HepG2 (cell line): ENCODE measurements around the gene RSPH4A. TPM values are rescaled to one million over a fixed set of nuclear protein-coding genes. Genes with fewer than 3 reads are reported as not detected.

ENCODE experiments used
- ARHGAP35 ChIP-seq: sonication (generic); formaldehyde crosslinking; IDR thresholded peaks from 2 replicates; pipeline ENCODE4 v1.9.0; 2022; ENCODE audit warnings: mild to moderate bottlenecking, inconsistent platforms, moderate library complexity, missing genetic modification reagents, borderline replicate concordance
- JUNB ChIP-seq: sonication (generic); formaldehyde crosslinking; IDR thresholded peaks from 2 replicates; pipeline ENCODE4 v1.8.0; 2022; ENCODE audit warnings: missing genetic modification reagents, mild to moderate bottlenecking, borderline replicate concordance
- MED8 ChIP-seq: sonication (generic); formaldehyde crosslinking; IDR thresholded peaks from 2 replicates; pipeline ENCODE4 v1.8.1; 2023; ENCODE audit warnings: mild to moderate bottlenecking, missing genetic modification reagents; ENCODE audit not compliant: insufficient replicate concordance
- MEF2D ChIP-seq: sonication (generic); formaldehyde crosslinking; IDR thresholded peaks from 2 replicates; pipeline ENCODE4 v1.5.1; 2020; ENCODE audit warnings: mild to moderate bottlenecking, missing genetic modification reagents
- NFIB ChIP-seq: sonication (generic); formaldehyde crosslinking; IDR thresholded peaks from 2 replicates; pipeline ENCODE4 v1.9.0; 2021; ENCODE audit warnings: missing genetic modification reagents, mild to moderate bottlenecking, borderline replicate concordance
- YEATS4 ChIP-seq: sonication (generic); formaldehyde crosslinking; IDR thresholded peaks from 2 replicates; pipeline ENCODE4 v1.4.0; 2020; ENCODE audit warnings: missing genetic modification reagents, borderline replicate concordance
- ZFP36L1 ChIP-seq: sonication (generic); formaldehyde crosslinking; IDR thresholded peaks from 2 replicates; pipeline ENCODE4 v1.8.0; 2022; ENCODE audit warnings: mild to moderate bottlenecking, missing genetic modification reagents, moderate library complexity
- ZNF160 ChIP-seq: sonication (generic); formaldehyde crosslinking; IDR thresholded peaks from 2 replicates; pipeline ENCODE4 v1.8.0; 2022; ENCODE audit warnings: mild to moderate bottlenecking, inconsistent platforms, missing genetic modification reagents
- ZNF468 ChIP-seq: sonication (generic); formaldehyde crosslinking; IDR thresholded peaks from 2 replicates; pipeline ENCODE4 v1.8.0; 2022; ENCODE audit warnings: mild to moderate bottlenecking, moderate library complexity, missing genetic modification reagents
- ZNF737 ChIP-seq: sonication (generic); formaldehyde crosslinking; IDR thresholded peaks from 2 replicates; pipeline ENCODE4 v1.5.0; 2020; ENCODE audit warnings: missing genetic modification reagents, mild to moderate bottlenecking, borderline replicate concordance
- ZNF788 ChIP-seq: sonication (generic); formaldehyde crosslinking; IDR thresholded peaks from 2 replicates; pipeline ENCODE4 v1.5.0; 2020; ENCODE audit warnings: mild to moderate bottlenecking, missing genetic modification reagents, borderline replicate concordance
- polyA plus RNA-seq, 8 experiments: library from polyadenylated mRNA; depleted of rRNA in 3 of 8; stranded (reverse) in 7 of 8; unstranded in 1 of 8; fragments of >200 nt; fragmentation: Illumina TruSeq in 4 of 8; extraction: Trizol in 4 of 8; gene quantifications; 2 replicates each; pipeline versions ENCODE4 v1.2.1 to v1.2.3, GENCODE V29; 2011 to 2016; ENCODE audit warnings: low read depth in 4 of 8, missing spikeins in 1 of 8, mixed read lengths in 1 of 8; ENCODE audit not compliant: insufficient read depth in 1 of 8
- total RNA-seq, 5 experiments: library from RNA; depleted of rRNA; stranded (reverse); fragments of >200 nt; fragmentation: Illumina TruSeq; extraction: Trizol; gene quantifications; 2 replicates each; pipeline ENCODE4 v1.2.3, GENCODE V29; 2016; ENCODE audit warnings: low read depth in 1 of 5
- TF ChIP-seq, protein P1 (sequence below): sonication (generic); formaldehyde crosslinking; IDR thresholded peaks from 2 replicates; pipeline ENCODE4 v1.5.1; 2020; ENCODE audit warnings: mild to moderate bottlenecking, missing genetic modification reagents, moderate library complexity
- TF ChIP-seq, protein P2 (sequence below): sonication (generic); formaldehyde crosslinking; IDR thresholded peaks from 2 replicates; pipeline ENCODE4 v1.4.0; 2020; ENCODE audit warnings: missing genetic modification reagents
- TF ChIP-seq, protein P3 (sequence below): fragments of 450-650 bp; IDR thresholded peaks from 2 replicates; pipeline ENCODE4 v1.6.1; 2016
- TF ChIP-seq, protein P4 (sequence below): sonication (generic); formaldehyde crosslinking; IDR thresholded peaks from 2 replicates; pipeline ENCODE4 v1.8.1; 2023; ENCODE audit warnings: mild to moderate bottlenecking, inconsistent platforms, moderate library complexity, missing genetic modification reagents, borderline replicate concordance
- TF ChIP-seq, protein P5 (sequence below): sonication (generic); formaldehyde crosslinking; IDR thresholded peaks from 2 replicates; pipeline ENCODE4 v1.8.0; 2022; ENCODE audit warnings: missing genetic modification reagents, low read depth, mild to moderate bottlenecking, borderline replicate concordance
- TF ChIP-seq, protein P6 (sequence below): sonication (generic); formaldehyde crosslinking; IDR thresholded peaks from 2 replicates; pipeline ENCODE4 v1.4.0; 2020; ENCODE audit warnings: missing genetic modification reagents

RSPH4A gene
- total and polyA plus RNA-seq, 2 of the 13 experiments (the other 11 are each of a cell fraction or from before 2014, with no cell fraction given): 0.24 to 0.40 TPM

DNA sequence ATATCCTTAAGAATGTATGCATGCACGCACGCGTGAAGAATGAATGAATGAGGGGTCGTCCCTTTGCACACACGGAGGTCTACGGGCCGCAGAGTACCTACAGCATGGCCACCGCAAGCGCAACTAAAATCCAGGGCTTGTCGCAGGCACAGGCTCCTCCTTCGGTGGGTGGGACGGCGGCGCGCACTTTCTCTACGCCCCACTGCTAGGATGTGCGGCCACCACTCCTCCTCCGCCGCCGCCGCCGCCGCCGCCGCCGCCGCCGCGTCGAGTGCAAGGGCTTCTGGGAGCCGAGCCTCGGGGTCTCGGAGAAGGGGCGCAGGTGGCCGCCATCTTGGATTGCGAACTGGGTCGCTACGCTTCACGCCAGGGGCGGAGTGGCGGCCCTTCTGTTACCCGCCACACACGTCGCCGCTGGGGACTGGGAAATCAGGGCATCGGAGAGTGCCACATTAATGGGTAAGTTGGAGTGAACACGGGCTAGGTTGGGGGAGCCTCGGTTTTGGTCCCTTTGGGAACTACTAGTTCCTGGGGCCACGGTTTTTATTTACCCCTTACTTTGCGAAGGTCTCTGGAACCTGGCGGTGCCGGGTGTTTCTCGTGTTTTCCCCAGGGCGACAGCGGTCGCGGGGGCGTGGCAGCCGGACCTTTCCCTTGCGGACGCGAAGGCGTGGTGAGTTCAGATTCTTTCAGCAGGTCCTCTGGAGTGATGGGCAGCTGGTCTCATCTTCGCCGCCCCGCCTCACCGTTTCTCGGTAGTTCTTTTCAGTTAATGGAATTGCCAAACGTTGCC is 64.8 kb downstream of the RSPH4A start, which contains the start of gene KPNA5 (continued):
- TF ChIP-seq ZNF788 (CRISPR knock-in tag) (peak; percentile 86; the same call in 1 of the 2 replicates), ARHGAP35 (no peak), YEATS4 (peak; percentile 93), MEF2D (CRISPR knock-in tag) (peak; percentile 81), MED8 (CRISPR knock-in tag) (peak; percentile 92), NFIB (CRISPR knock-in tag) (no peak), ZNF737 (no peak; the same call in 1 of the 2 replicates), JUNB (no peak), ZNF468 (peak; percentile 66; the same call in 1 of the 2 replicates), ZNF160 (no peak; the same call in 1 of the 2 replicates), ZFP36L1 (CRISPR knock-in tag) (peak; percentile 93)
- TF ChIP-seq, protein P1, sequence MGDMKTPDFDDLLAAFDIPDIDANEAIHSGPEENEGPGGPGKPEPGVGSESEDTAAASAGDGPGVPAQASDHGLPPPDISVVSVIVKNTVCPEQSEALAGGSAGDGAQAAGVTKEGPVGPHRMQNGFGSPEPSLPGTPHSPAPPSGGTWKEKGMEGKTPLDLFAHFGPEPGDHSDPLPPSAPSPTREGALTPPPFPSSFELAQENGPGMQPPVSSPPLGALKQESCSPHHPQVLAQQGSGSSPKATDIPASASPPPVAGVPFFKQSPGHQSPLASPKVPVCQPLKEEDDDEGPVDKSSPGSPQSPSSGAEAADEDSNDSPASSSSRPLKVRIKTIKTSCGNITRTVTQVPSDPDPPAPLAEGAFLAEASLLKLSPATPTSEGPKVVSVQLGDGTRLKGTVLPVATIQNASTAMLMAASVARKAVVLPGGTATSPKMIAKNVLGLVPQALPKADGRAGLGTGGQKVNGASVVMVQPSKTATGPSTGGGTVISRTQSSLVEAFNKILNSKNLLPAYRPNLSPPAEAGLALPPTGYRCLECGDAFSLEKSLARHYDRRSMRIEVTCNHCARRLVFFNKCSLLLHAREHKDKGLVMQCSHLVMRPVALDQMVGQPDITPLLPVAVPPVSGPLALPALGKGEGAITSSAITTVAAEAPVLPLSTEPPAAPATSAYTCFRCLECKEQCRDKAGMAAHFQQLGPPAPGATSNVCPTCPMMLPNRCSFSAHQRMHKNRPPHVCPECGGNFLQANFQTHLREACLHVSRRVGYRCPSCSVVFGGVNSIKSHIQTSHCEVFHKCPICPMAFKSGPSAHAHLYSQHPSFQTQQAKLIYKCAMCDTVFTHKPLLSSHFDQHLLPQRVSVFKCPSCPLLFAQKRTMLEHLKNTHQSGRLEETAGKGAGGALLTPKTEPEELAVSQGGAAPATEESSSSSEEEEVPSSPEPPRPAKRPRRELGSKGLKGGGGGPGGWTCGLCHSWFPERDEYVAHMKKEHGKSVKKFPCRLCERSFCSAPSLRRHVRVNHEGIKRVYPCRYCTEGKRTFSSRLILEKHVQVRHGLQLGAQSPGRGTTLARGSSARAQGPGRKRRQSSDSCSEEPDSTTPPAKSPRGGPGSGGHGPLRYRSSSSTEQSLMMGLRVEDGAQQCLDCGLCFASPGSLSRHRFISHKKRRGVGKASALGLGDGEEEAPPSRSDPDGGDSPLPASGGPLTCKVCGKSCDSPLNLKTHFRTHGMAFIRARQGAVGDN (CRISPR knock-in tag): peak; percentile 98
- TF ChIP-seq, protein P2, sequence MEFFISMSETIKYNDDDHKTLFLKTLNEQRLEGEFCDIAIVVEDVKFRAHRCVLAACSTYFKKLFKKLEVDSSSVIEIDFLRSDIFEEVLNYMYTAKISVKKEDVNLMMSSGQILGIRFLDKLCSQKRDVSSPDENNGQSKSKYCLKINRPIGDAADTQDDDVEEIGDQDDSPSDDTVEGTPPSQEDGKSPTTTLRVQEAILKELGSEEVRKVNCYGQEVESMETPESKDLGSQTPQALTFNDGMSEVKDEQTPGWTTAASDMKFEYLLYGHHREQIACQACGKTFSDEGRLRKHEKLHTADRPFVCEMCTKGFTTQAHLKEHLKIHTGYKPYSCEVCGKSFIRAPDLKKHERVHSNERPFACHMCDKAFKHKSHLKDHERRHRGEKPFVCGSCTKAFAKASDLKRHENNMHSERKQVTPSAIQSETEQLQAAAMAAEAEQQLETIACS (CRISPR knock-in tag): peak; percentile 67
- TF ChIP-seq, protein P3, sequence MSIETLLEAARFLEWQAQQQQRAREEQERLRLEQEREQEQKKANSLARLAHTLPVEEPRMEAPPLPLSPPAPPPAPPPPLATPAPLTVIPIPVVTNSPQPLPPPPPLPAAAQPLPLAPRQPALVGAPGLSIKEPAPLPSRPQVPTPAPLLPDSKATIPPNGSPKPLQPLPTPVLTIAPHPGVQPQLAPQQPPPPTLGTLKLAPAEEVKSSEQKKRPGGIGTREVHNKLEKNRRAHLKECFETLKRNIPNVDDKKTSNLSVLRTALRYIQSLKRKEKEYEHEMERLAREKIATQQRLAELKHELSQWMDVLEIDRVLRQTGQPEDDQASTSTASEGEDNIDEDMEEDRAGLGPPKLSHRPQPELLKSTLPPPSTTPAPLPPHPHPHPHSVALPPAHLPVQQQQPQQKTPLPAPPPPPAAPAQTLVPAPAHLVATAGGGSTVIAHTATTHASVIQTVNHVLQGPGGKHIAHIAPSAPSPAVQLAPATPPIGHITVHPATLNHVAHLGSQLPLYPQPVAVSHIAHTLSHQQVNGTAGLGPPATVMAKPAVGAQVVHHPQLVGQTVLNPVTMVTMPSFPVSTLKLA: no peak
- TF ChIP-seq, protein P4, sequence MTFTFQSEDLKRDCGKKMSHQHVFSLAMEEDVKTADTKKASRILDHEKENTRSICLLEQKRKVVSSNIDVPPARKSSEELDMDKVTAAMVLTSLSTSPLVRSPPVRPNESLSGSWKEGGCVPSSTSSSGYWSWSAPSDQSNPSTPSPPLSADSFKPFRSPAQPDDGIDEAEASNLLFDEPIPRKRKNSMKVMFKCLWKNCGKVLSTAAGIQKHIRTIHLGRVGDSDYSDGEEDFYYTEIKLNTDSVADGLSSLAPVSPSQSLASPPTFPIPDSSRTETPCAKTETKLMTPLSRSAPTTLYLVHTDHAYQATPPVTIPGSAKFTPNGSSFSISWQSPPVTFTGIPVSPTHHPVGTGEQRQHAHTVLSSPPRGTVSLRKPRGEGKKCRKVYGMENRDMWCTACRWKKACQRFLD (CRISPR knock-in tag): peak; percentile 50; the same call in 1 of the 2 replicates
- TF ChIP-seq, protein P5, sequence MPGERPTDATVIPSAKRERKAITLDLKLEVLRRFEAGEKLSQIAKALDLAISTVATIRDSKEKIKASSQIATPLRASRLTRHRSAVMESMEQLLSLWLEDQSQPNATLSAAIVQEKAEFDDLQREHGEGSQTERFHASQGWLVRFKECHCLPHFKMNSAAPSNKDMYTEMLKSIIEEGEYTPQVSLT (CRISPR knock-in tag): no peak
- TF ChIP-seq, protein P6, sequence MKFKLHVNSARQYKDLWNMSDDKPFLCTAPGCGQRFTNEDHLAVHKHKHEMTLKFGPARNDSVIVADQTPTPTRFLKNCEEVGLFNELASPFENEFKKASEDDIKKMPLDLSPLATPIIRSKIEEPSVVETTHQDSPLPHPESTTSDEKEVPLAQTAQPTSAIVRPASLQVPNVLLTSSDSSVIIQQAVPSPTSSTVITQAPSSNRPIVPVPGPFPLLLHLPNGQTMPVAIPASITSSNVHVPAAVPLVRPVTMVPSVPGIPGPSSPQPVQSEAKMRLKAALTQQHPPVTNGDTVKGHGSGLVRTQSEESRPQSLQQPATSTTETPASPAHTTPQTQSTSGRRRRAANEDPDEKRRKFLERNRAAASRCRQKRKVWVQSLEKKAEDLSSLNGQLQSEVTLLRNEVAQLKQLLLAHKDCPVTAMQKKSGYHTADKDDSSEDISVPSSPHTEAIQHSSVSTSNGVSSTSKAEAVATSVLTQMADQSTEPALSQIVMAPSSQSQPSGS (CRISPR knock-in tag): peak; percentile 72
